Hepatocyte (in vitro differentiated cells): ENCODE measurements around the gene MUSK. TPM values are rescaled to one million over a fixed set of nuclear protein-coding genes. Genes with fewer than 3 reads are reported as not detected.
A peak's percentile ranks its signal among the peaks of the same experiment; 100 is the strongest.

ENCODE experiments used
- DNase-seq: peaks from one replicate; pipeline ENCODE4 v3.0.0-alpha.2; 2016; ENCODE audit warnings: low spot score
- H2AFZ ChIP-seq: fragments of 200-600 bp; sonication (generic); 2 replicates; pipeline ENCODE4 v1.6.0; 2016; ENCODE audit warnings: antibody characterized with exemption, mild to moderate bottlenecking
- H3K27ac ChIP-seq: fragments of 200-600 bp; sonication (generic); 2 replicates; pipeline ENCODE4 v1.5.1; 2016; ENCODE audit warnings: mild to moderate bottlenecking
- H3K27me3 ChIP-seq: fragments of 200-600 bp; sonication (generic); 2 replicates; pipeline ENCODE4 v1.6.1; 2016
- H3K36me3 ChIP-seq: fragments of 200-600 bp; sonication (generic); replicated peaks from 2 replicates; pipeline ENCODE4 v1.5.1; 2016; ENCODE audit warnings: low read depth; ENCODE audit not compliant: insufficient read depth
- H3K4me1 ChIP-seq: fragments of 200-600 bp; sonication (generic); 2 replicates; pipeline ENCODE4 v1.5.1; 2016; ENCODE audit warnings: mild to moderate bottlenecking, moderate library complexity; ENCODE audit not compliant: insufficient read depth
- H3K4me2 ChIP-seq: fragments of 200-600 bp; sonication (generic); 2 replicates; pipeline ENCODE4 v1.6.0; 2016
- H3K4me3 ChIP-seq: fragments of 200-600 bp; sonication (generic); 2 replicates; pipeline ENCODE4 v1.5.1; 2016; ENCODE audit warnings: mild to moderate bottlenecking
- H3K79me2 ChIP-seq: fragments of 200-600 bp; sonication (generic); 2 replicates; pipeline ENCODE4 v1.6.0; 2017; ENCODE audit warnings: mild to moderate bottlenecking
- H3K9me2 ChIP-seq: fragments of 200-600 bp; sonication (generic); replicated peaks from 2 replicates; pipeline ENCODE4 v1.6.0; 2017; ENCODE audit warnings: mild to moderate bottlenecking; ENCODE audit not compliant: insufficient read depth
- H3K9me3 ChIP-seq: fragments of 200-600 bp; sonication (generic); 2 replicates; pipeline ENCODE4 v1.5.1; 2016; ENCODE audit warnings: low read depth, mild to moderate bottlenecking
- H4K20me1 ChIP-seq: fragments of 200-600 bp; sonication (generic); 2 replicates; pipeline ENCODE4 v1.6.0; 2016; ENCODE audit warnings: mild to moderate bottlenecking; ENCODE audit not compliant: insufficient read depth, poor library complexity, severe bottlenecking
- CTCF ChIP-seq: fragments of 200-600 bp; sonication (generic); IDR thresholded peaks from 2 replicates; pipeline ENCODE4 v1.5.1; 2016; ENCODE audit warnings: antibody characterized with exemption, mild to moderate bottlenecking; ENCODE audit not compliant: poor library complexity
- EZH2 ChIP-seq: fragments of 200-600 bp; sonication (generic); IDR thresholded peaks from 2 replicates; pipeline ENCODE4 v1.6.1; 2016; ENCODE audit warnings: antibody characterized with exemption, mild to moderate bottlenecking, borderline replicate concordance
- EZH2phosphoT487 ChIP-seq: fragments of 200-600 bp; sonication (generic); IDR thresholded peaks from one replicate; pipeline ENCODE4 v1.6.1; 2018; ENCODE audit warnings: antibody characterized with exemption, mild to moderate bottlenecking, low read depth, moderate library complexity; ENCODE audit not compliant: unreplicated experiment, severe bottlenecking
- WGBS: methylation state at CpG from one replicate; pipeline ENCODE4 v1.1.6; 2016; ENCODE audit warnings: low lambda C conversion rate; ENCODE audit errors: missing lambda C conversion rate; 5-methylcytosine and 5-hydroxymethylcytosine counted together
- polyA plus RNA-seq: library from polyadenylated mRNA; unstranded; fragments of >200 nt; fragmentation: Nextera tagmentation; extraction: Ambion mirVana; gene quantifications from 2 replicates; pipeline ENCODE4 v1.2.1, GENCODE V29; 2016
- total RNA-seq: library from RNA; depleted of rRNA; stranded (reverse); fragments of >200 nt; gene quantifications from 2 replicates; pipeline ENCODE4 v1.2.3, GENCODE V29; 2014

The MUSK gene
- total and polyA plus RNA-seq, 2 experiments from 2014 or later = 0.47 TPM; not detected in 1

- Histone ChIP-seq H3K4me3 (no peak overlapping the region), H3K4me1 (peaks cover 19% of the 10 kb centered on the region), H3K9me2 (no peaks in the 10 kb centered on the region), H3K27me3 (no peaks in the 10 kb centered on the region), H3K27ac (peak overlapping the region; percentile 41), H3K79me2 (no peaks in the 10 kb centered on the region), H2AFZ (peak overlapping the region; percentile 5), H4K20me1 (no peaks in the 10 kb centered on the region), H3K9me3 (no peaks in the 10 kb centered on the region), H3K4me2 (peak overlapping the region; percentile 22), H3K36me3 (no peaks in the 10 kb centered on the region)
- 63% methylated on average over 8 of the region's 8 CpGs for WGBS
- DNase-seq = no peak
- no peak for TF ChIP-seq CTCF
- no peak for TF ChIP-seq EZH2
- no peak for TF ChIP-seq EZH2phosphoT487
Measured at GRCh38 chr9:110742741-110743371, 74.3 kb downstream of the MUSK start.

- peaks cover 19% of the 10 kb centered on the region for H3K4me1 ChIP-seq
- no peak for TF ChIP-seq EZH2phosphoT487
- no peak for TF ChIP-seq EZH2
- no peak for TF ChIP-seq CTCF
- H3K36me3 ChIP-seq = no peaks in the 10 kb centered on the region
- H3K4me3 ChIP-seq = no peak overlapping the region
- DNase-seq = peak; percentile 63
- no peaks in the 10 kb centered on the region for H3K9me3 ChIP-seq
- no peaks in the 10 kb centered on the region for H3K79me2 ChIP-seq
- H3K27me3 ChIP-seq = no peaks in the 10 kb centered on the region
- H3K4me2 ChIP-seq = peak overlapping the region; percentile 22
- no peaks in the 10 kb centered on the region for H4K20me1 ChIP-seq
- WGBS = 43% methylated on average over 4 of the region's 4 CpGs
- no peak overlapping the region for H2AFZ ChIP-seq
- H3K9me2 ChIP-seq = no peaks in the 10 kb centered on the region
- H3K27ac ChIP-seq = peak overlapping the region; percentile 86
Measured at GRCh38 chr9:110744715-110745384, 76.3 kb downstream of the MUSK start.

- H3K79me2 ChIP-seq = no peaks in the 10 kb centered on the region
- H4K20me1 ChIP-seq = no peaks in the 10 kb centered on the region
- DNase-seq = no peak
- TF ChIP-seq EZH2 (no peak), CTCF (no peak), EZH2phosphoT487 (no peak)
- 46% methylated on average over 1 of the region's 1 CpG for WGBS
- no peak overlapping the region for H3K4me2 ChIP-seq
- no peaks in the 10 kb centered on the region for H3K27me3 ChIP-seq
- no peaks in the 10 kb centered on the region for H3K36me3 ChIP-seq
- peaks cover 19% of the 10 kb centered on the region for H3K4me1 ChIP-seq
- H3K9me2 ChIP-seq = no peaks in the 10 kb centered on the region
- no peaks in the 10 kb centered on the region for H3K9me3 ChIP-seq
- H3K4me3 ChIP-seq = no peak overlapping the region
- peak overlapping the region; percentile 86 for H3K27ac ChIP-seq
- no peak overlapping the region for H2AFZ ChIP-seq
Measured at GRCh38 chr9:110745676-110746075, 77.1 kb downstream of the MUSK start.
